GM12801 (cell line): ENCODE data around the gene CFAP251.

ENCODE experiments used
- TF ChIP-seq, protein P1 (sequence below): IDR thresholded peaks from one replicate; pipeline ENCODE4 v1.5.1; 2011; ENCODE audit warnings: control low read depth; ENCODE audit not compliant: insufficient read length; ENCODE audit errors: extremely low read depth

CFAP251 gene

DNA sequence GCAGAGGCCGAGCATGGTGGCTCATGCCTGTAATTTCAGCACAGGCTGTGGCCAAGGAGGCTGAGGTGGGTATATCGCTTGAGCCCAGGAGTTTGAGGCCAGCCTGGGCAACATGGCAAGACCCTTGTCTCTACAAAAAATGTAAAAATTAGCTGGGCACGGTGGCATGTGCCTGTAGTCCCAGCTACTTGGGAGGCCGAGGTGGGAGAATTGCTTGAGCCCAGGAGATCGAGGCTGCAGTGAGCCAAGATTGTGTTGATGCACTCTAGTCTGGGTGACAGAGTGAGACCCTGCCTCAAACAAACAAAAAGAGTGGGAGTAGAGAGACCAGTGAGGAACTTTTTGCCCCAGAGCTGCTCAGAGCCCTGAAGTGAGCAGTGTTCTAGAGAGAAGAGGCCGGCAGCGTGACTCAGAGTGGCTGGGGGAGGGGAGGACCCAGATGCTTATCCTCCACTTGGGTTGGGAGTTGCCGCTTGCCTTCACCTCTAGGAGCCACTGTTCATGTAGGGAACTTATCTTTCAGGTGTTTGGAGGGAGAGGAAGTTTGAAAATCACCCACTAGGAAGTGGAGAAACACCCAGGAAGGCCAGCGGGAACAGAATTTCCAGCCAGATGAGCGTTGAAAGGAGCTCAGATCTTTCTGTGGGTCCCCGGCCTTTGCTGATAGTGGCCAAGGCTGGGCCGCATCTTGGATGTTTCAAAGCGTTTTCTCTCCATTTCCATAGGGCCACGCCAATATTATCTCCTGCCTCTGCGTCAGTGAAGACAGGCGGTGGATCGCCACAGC lies 15.3 kb downstream of the CFAP251 start:
- TF ChIP-seq, protein P1, sequence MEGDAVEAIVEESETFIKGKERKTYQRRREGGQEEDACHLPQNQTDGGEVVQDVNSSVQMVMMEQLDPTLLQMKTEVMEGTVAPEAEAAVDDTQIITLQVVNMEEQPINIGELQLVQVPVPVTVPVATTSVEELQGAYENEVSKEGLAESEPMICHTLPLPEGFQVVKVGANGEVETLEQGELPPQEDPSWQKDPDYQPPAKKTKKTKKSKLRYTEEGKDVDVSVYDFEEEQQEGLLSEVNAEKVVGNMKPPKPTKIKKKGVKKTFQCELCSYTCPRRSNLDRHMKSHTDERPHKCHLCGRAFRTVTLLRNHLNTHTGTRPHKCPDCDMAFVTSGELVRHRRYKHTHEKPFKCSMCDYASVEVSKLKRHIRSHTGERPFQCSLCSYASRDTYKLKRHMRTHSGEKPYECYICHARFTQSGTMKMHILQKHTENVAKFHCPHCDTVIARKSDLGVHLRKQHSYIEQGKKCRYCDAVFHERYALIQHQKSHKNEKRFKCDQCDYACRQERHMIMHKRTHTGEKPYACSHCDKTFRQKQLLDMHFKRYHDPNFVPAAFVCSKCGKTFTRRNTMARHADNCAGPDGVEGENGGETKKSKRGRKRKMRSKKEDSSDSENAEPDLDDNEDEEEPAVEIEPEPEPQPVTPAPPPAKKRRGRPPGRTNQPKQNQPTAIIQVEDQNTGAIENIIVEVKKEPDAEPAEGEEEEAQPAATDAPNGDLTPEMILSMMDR, result no peak

DNA sequence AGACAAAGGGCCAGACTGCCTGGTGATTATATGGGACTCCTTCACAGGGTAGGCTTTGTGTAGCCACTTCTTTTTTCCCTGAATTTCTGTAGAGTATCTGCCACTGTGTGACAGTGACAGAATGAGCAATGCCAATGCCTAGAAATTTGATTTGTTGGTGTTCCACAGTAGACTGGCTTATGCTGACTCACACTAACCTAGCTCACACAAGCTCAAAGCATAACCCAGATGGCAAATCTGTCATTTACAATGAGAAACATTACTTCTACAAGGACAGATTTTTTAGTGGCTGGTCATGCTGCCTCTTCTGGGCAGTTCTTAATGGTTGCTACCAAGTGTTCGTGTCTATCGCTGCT lies 15.9 kb downstream of the CFAP251 start:
- TF ChIP-seq, protein P1, result no peak

DNA sequence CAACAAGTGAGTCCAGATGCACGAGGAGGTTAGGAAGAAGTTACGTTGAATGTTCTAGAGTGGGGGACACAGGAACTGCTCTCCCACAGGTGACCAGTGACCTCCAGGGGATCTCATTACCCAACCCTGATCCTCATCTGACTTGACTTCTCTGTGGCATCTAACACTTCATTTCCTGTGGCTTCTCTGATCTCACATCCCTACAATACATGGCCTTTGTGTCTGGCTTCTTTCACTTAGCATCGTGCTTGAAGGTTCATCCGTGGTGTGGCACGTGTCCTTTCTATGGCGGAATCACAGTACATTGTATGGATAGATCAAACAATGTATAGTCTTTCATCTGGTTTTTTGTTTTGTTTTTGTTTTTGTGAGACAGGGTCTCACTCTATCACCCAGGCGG lies 19.3 kb downstream of the CFAP251 start:
- TF ChIP-seq, protein P1, result no peak

DNA sequence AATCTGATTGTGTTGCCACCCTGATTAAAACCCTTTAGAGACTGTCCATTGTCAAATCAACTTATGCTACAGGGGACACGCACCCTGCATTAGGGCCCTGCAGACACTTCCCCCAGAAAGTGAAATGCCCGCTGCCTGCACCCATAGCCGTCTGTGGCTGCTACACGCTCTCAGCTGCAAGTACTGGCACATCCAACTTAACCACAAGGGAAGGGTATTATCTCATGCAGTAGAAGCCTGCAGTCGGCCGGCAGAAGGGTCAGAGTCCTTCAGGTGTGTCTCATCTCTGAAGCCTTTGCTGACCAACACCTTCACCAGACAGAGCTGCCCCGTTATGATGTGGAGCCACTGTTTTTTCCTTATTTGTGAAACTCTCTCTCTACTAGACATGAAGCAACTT lies 20.8 kb downstream of the CFAP251 start:
- TF ChIP-seq, protein P1, result no peak

DNA sequence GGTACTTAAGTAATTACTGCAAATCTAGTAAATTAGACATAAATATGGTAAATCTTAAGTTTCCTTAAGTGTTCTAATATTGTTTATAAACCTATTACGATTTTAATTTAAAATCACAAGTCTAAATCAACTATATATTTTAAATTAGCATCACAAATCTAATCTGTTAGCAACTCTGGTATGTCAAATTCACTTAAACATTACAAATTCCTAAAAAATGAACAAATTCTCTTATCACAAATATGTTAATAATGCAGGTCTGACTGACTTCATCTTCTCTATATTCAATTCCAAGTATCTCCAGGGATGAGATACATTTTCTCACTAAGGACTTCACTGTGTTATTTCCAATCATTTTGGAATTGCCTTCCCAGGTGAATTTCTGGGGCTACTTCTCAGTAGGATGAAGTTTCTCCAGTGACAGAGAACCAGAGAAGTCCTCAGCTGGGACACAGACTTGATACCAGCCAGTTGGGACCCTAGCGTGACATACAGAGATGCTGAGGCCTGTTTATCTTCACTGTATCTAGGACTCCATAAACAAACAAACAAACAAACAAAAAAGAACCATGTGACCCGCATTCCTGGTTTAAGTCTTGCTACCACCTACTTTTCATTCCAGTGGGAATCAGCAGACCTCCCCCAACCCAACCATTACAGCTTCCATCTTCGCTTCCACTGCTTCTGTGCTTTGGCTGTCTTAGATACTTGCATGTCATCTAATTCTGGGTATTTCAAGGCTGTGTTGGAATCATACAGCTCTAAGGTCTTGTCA lies 21.8 kb downstream of the CFAP251 start:
- TF ChIP-seq, protein P1, result no peak

DNA sequence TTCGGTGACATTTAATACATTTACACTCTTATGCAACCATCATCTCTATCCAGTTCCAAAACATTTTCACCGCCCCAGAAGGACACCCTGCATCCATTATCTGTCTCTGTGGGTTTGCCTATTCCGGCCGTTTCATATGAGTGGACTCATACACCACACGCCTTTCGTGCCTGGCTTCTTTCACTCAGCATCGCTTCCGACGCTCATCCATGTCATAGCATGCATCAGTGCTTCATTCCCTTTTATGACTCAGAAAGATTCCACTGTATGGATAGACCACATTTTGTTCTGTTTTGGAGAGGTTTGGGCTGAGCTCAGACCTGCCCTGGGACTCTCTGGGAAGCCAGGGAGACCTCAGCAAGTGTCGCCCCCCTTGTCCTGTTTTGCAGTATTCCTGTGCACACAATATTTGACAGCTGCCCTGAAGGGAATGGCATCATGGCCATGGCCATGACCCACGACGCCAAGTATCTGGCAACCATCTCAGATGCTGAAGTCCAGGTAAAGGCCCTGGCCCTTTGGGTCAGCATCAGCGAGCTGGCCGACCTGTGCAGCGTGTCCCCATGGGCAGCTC lies 23.8 kb downstream of the CFAP251 start:
- TF ChIP-seq, protein P1, result no peak

DNA sequence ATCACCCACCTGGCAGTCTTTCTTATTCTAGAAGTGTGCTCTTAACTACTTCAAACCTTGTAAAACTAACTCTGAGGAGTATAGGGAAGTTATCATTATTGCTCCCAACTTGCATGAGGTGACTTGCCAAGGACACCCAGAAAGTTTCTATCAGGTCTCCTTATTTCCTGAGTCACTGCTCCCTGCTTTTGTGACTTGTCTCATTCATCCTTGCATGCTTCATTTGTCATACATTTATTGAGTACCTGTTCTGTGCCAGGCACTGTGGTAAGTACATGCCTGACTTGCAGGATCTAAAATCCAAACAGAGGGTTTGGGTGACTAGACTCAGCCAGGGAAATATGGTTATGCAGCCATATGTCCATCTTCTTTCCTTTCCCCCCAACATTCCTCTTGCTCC lies 25.5 kb downstream of the CFAP251 start:
- TF ChIP-seq, protein P1, result no peak
